ENCODE data around the gene RAP1A.

The RAP1A gene

GRCh38 chr1:111717450-111717849, 97.9 kb downstream of the RAP1A start:
- Histone ChIP-seq H3F3A (ENCODE audit: insufficient read depth, low read length) (no peaks in the 10 kb centered on the region), H3K27me3 (replicated peaks; ENCODE audit: insufficient read depth, low read length) (no peaks in the 10 kb centered on the region), H3K9me3 (replicated peaks; ENCODE audit: insufficient read depth, low read length) (no peaks in the 10 kb centered on the region), H4K20me1 (ENCODE audit: insufficient read depth, low read length) (no peaks in the 10 kb centered on the region), H3K27ac (ENCODE audit: low read length) (no peak overlapping the region), H3K9me2 (replicated peaks; ENCODE audit: insufficient read depth, low read length) (no peaks in the 10 kb centered on the region), H3K36me3 (replicated peaks; ENCODE audit: insufficient read depth, low read length) (no peaks in the 10 kb centered on the region), H3K4me3 (ENCODE audit: low read length) (no peak overlapping the region), H3K4me2 (ENCODE audit: low read depth, low read length) (no peak overlapping the region), H3K9ac (ENCODE audit: low read length) (no peak overlapping the region), H3K4me1 (ENCODE audit: low read length) (no peaks in the 10 kb centered on the region), H3K79me2 (ENCODE audit: low read length) (no peaks in the 10 kb centered on the region), H2AFZ (ENCODE audit: low read length) (no peak overlapping the region)
- no peak for TF ChIP-seq EZH2phosphoT487 (IDR thresholded peaks at IDR 0.05; ENCODE audit: low read length)
- no peak for TF ChIP-seq EZH2 (optimal IDR thresholded peaks at IDR 0.05; ENCODE audit: low read depth, low read length)
- DNase-seq = no peak

- Histone ChIP-seq H3K4me3 (ENCODE audit: low read length) (no peak overlapping the region), H3F3A (ENCODE audit: insufficient read depth, low read length) (peaks cover 4% of the 10 kb centered on the region; the same call in 1 of the 2 replicates), H3K9ac (ENCODE audit: low read length) (no peak overlapping the region), H3K9me2 (replicated peaks; ENCODE audit: insufficient read depth, low read length) (no peaks in the 10 kb centered on the region), H3K4me2 (ENCODE audit: low read depth, low read length) (no peak overlapping the region), H2AFZ (ENCODE audit: low read length) (no peak overlapping the region), H4K20me1 (ENCODE audit: insufficient read depth, low read length) (no peaks in the 10 kb centered on the region), H3K79me2 (ENCODE audit: low read length) (no peaks in the 10 kb centered on the region), H3K27ac (ENCODE audit: low read length) (no peak overlapping the region), H3K36me3 (replicated peaks; ENCODE audit: insufficient read depth, low read length) (no peaks in the 10 kb centered on the region), H3K27me3 (replicated peaks; ENCODE audit: insufficient read depth, low read length) (no peaks in the 10 kb centered on the region), H3K4me1 (ENCODE audit: low read length) (peaks cover 6% of the 10 kb centered on the region), H3K9me3 (replicated peaks; ENCODE audit: insufficient read depth, low read length) (no peaks in the 10 kb centered on the region)
- TF ChIP-seq CTCF (IDR thresholded peaks at IDR 0.05; ENCODE audit: low read length) (no peak), EZH2phosphoT487 (IDR thresholded peaks at IDR 0.05; ENCODE audit: low read length) (no peak), EZH2 (optimal IDR thresholded peaks at IDR 0.05; ENCODE audit: low read depth, low read length) (no peak)
- DNase-seq = no peak
Measured at GRCh38 chr1:111719135-111719534, 99.5 kb downstream of the RAP1A start.

- Histone ChIP-seq H3F3A (ENCODE audit: insufficient read depth, low read length) (peaks cover 4% of the 10 kb centered on the region; the same call in 1 of the 2 replicates), H3K9me3 (replicated peaks; ENCODE audit: insufficient read depth, low read length) (no peaks in the 10 kb centered on the region), H3K4me2 (ENCODE audit: low read depth, low read length) (no peak overlapping the region)
Measured at GRCh38 chr1:111719674-111720132, 100.1 kb downstream of the RAP1A start.

More at GRCh38 chr1:111719674-111720132, 100.1 kb downstream of the RAP1A start:
- peaks cover 7% of the 10 kb centered on the region for H3K4me1 ChIP-seq (ENCODE audit: low read length)
- no peak overlapping the region for H3K27ac ChIP-seq (ENCODE audit: low read length)
- TF ChIP-seq CTCF (IDR thresholded peaks at IDR 0.05; ENCODE audit: low read length) = no peak
- TF ChIP-seq EZH2phosphoT487 (IDR thresholded peaks at IDR 0.05; ENCODE audit: low read length) = no peak
- no peak for TF ChIP-seq EZH2 (optimal IDR thresholded peaks at IDR 0.05; ENCODE audit: low read depth, low read length)
- H3K79me2 ChIP-seq (ENCODE audit: low read length) = no peaks in the 10 kb centered on the region
- H3K27me3 ChIP-seq (replicated peaks; ENCODE audit: insufficient read depth, low read length) = no peaks in the 10 kb centered on the region
- no peak overlapping the region for H3K4me3 ChIP-seq (ENCODE audit: low read length)
- H2AFZ ChIP-seq (ENCODE audit: low read length) = no peak overlapping the region
- no peak overlapping the region for H3K9ac ChIP-seq (ENCODE audit: low read length)
- no peaks in the 10 kb centered on the region for H3K9me2 ChIP-seq (replicated peaks; ENCODE audit: insufficient read depth, low read length)
- no peaks in the 10 kb centered on the region for H3K36me3 ChIP-seq (replicated peaks; ENCODE audit: insufficient read depth, low read length)
- no peak for DNase-seq
- no peaks in the 10 kb centered on the region for H4K20me1 ChIP-seq (ENCODE audit: insufficient read depth, low read length)
